ENCODE data around the gene SHLD2.
"Not testable (repeated sequence)": the region's sequence is repeated elsewhere in the genome, so short reads cannot be mapped to it uniquely, and the experiment has no call there.

Gene SHLD2

GRCh38 chr10:87089746-87090145 is 5.3 kb upstream of the SHLD2 start:
- DNase-seq: no peak

GRCh38 chr10:87090779-87091178 is 4.2 kb upstream of the SHLD2 start:
- no peak for DNase-seq

- DNase-seq: no peak
Measured at GRCh38 chr10:87092376-87092860, 2.6 kb upstream of the SHLD2 start.

- no peak for DNase-seq
Measured at GRCh38 chr10:87092861-87093631, 2.0 kb upstream of the SHLD2 start.

GRCh38 chr10:87093632-87094372 is 1.2 kb upstream of the SHLD2 start:
- DNase-seq: peak; percentile 8

GRCh38 chr10:87095236-87095945 is 385 bp downstream of the SHLD2 start:
- no peak for DNase-seq

- DNase-seq: no peak
Measured at GRCh38 chr10:87101996-87102395, 7.0 kb downstream of the SHLD2 start.

- DNase-seq: not testable (repeated sequence)
Measured at GRCh38 chr10:87104727-87105126, 9.7 kb downstream of the SHLD2 start.

GRCh38 chr10:87105446-87106124 is 10.6 kb downstream of the SHLD2 start:
- no peak for DNase-seq

- DNase-seq: not testable (repeated sequence)
Measured at GRCh38 chr10:87118122-87118521, 23.1 kb downstream of the SHLD2 start.

- not testable (repeated sequence) for DNase-seq
Measured at GRCh38 chr10:87119029-87119428, 24.0 kb downstream of the SHLD2 start.

- DNase-seq: not testable (repeated sequence)
Measured at GRCh38 chr10:87123351-87123750, 28.3 kb downstream of the SHLD2 start.

GRCh38 chr10:87127048-87127447 is 32.0 kb downstream of the SHLD2 start:
- not testable (repeated sequence) for DNase-seq

GRCh38 chr10:87127607-87128156 is 32.7 kb downstream of the SHLD2 start:
- DNase-seq: not testable (repeated sequence)

- not testable (repeated sequence) for DNase-seq
Measured at GRCh38 chr10:87132176-87132575, 37.2 kb downstream of the SHLD2 start.

GRCh38 chr10:87133936-87134335 is 38.9 kb downstream of the SHLD2 start:
- DNase-seq: not testable (repeated sequence)

GRCh38 chr10:87134440-87134839 is 39.4 kb downstream of the SHLD2 start:
- not testable (repeated sequence) for DNase-seq

GRCh38 chr10:87137478-87137877 is 42.5 kb downstream of the SHLD2 start:
- DNase-seq: not testable (repeated sequence)

GRCh38 chr10:87142230-87143108 is 47.5 kb downstream of the SHLD2 start:
- DNase-seq: not testable (repeated sequence)

- not testable (repeated sequence) for DNase-seq
Measured at GRCh38 chr10:87143109-87143418, 48.1 kb downstream of the SHLD2 start.

- not testable (repeated sequence) for DNase-seq
Measured at GRCh38 chr10:87145598-87145997, 50.6 kb downstream of the SHLD2 start.
